BLaER1 treated with 17β-estradiol and CSF1 and Interleukin-3, amounts not matched to agents 10 nM and 100 nM (cell line): ENCODE measurements around the gene CDPF1.
"Not testable (repeated sequence)": the region's sequence is repeated elsewhere in the genome, so short reads cannot be mapped to it uniquely, and the experiment has no call there.

Source experiments
- H3K27ac ChIP-seq, 11 experiments: shearing (Covaris generic); formaldehyde crosslinking; 2 replicates each; pipeline ENCODE4 v1.8.1; 2022
- H3K27me3 ChIP-seq, 11 experiments: shearing (Covaris generic); formaldehyde crosslinking; 2 replicates each; pipeline ENCODE4 v1.8.1; 2022
- H3K36me3 ChIP-seq, 11 experiments: shearing (Covaris generic); formaldehyde crosslinking; 2 replicates each; pipeline ENCODE4 v1.8.1; 2022
- H3K4me1 ChIP-seq, 10 experiments: shearing (Covaris generic); formaldehyde crosslinking; 2 replicates each; pipeline ENCODE4 v1.8.1; 2022
- H3K4me2 ChIP-seq, 11 experiments: shearing (Covaris generic); formaldehyde crosslinking; 2 replicates each; pipeline ENCODE4 v1.8.1; 2022
- H3K4me3 ChIP-seq, 10 experiments: shearing (Covaris generic); formaldehyde crosslinking; 2 replicates each; pipeline ENCODE4 v1.8.1; 2022
- H3K9ac ChIP-seq, 11 experiments: shearing (Covaris generic); formaldehyde crosslinking; 2 replicates each; pipeline ENCODE4 v1.8.1; 2022
- H3K9me3 ChIP-seq, 11 experiments: shearing (Covaris generic); formaldehyde crosslinking; replicated peaks in 1 of 11; 2 replicates each; pipeline ENCODE4 v1.8.1; 2022
- H4K20me1 ChIP-seq, 11 experiments: shearing (Covaris generic); formaldehyde crosslinking; 2 replicates each; pipeline ENCODE4 v1.8.1; 2022
- Cebpa-rat ChIP-seq, 11 experiments: shearing (Covaris generic); IDR thresholded peaks; 2 replicates each; pipeline ENCODE4 v1.8.1; 2022

Gene CDPF1

DNA sequence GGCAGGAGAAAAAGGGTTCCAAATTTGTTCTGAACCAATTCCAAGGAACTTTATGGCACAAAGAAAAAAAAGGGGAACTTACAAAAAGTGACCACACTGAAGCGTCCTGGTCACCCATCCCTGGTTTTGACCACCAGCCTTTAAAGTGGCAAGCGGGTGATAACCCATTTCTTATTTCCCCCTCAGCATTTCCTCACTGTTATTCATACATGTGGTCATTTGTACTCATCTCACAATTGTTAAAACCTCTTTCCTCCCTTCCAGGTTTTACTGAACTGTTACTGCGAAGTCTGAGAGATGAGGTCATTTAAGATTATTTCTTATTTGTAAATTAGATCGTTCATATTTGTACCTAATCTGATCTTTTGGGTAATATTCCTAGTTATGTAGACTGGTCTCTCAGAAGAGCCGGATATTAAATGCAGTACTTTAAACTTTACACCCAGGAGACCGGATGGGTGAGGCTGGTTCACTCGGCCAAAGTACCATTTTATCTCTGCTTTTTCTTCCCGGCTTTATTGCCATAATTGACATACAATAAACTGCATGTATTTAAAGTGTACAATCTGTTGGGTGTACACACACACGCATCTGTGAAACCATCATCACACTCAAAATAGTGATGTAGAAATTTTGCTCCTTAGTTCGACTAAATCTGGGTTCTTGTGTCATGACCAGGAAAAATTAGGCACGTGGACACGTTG, 47.0 kb downstream of the CDPF1 start:
- no peak overlapping the region for H3K9ac ChIP-seq
- H4K20me1 ChIP-seq: no peaks in the 10 kb centered on the region; a peak in 1 of 22 replicates
- H3K36me3 ChIP-seq: peaks cover 69 to 96% (median 81%) of the 10 kb centered on the region in 11 experiments
- peaks cover 19 to 29% (median 27%) of the 10 kb centered on the region in 11 experiments for H3K9me3 ChIP-seq
- H3K27ac ChIP-seq: no peak overlapping the region
- peaks cover 0 to 14% (median 12%) of the 10 kb centered on the region in 10 experiments; a peak in 14 of 20 replicates for H3K4me1 ChIP-seq
- no peak overlapping the region for H3K4me2 ChIP-seq
- no peak overlapping the region for H3K4me3 ChIP-seq
- no peaks in the 10 kb centered on the region for H3K27me3 ChIP-seq
- TF ChIP-seq Cebpa-rat (IDR thresholded peaks at IDR 0.05): no peak

- Histone ChIP-seq H4K20me1 (peaks cover 0 to 2% (median 0%) of the 10 kb centered on the region in 11 experiments; a peak in 1 of 22 replicates), H3K27ac (no peak overlapping the region), H3K9me3 (peaks cover 13 to 22% (median 18%) of the 10 kb centered on the region in 11 experiments), H3K36me3 (peaks cover 58 to 89% (median 75%) of the 10 kb centered on the region in 11 experiments), H3K4me1 (peaks cover 0 to 25% (median 21%) of the 10 kb centered on the region in 10 experiments; a peak in 16 of 20 replicates), H3K4me3 (no peak overlapping the region), H3K27me3 (no peaks in the 10 kb centered on the region), H3K4me2 (peak overlapping the region in 8 of 11 experiments; percentile 15 to 68 (median 49); a peak in 15 of 22 replicates), H3K9ac (no peak overlapping the region; a peak in 1 of 22 replicates)
- TF ChIP-seq Cebpa-rat (IDR thresholded peaks at IDR 0.05): no peak
Measured at GRCh38 chr22:46201059-46201757, 48.9 kb downstream of the CDPF1 start.

DNA sequence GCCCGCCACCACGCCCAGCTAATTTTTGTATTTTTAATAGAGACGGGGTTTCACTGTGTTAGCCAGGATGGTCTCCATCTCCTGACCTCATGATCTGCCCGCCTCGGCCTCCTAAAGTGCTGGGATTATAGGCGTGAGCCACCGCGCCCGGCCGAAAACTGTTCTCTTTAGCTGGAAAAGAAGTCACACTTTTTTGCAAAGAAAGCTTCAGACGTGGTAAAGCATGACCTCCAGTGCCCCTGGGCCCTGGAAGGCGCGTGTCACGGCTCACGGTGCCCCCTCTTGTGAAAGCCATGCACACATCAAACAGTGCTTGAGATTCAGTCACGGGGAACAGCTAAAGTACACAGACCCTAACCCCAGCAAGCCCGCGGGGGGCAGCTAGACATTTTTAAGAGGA, 51.3 kb downstream of the CDPF1 start:
- H3K27me3 ChIP-seq, H3K4me3 ChIP-seq, H3K9ac ChIP-seq, H3K9me3 ChIP-seq, H4K20me1 ChIP-seq, H3K27ac ChIP-seq, H3K4me2 ChIP-seq: not testable (repeated sequence)
- Histone ChIP-seq H3K36me3 (peaks cover 36 to 69% (median 54%) of the 10 kb centered on the region in 11 experiments), H3K4me1 (peaks cover 4 to 33% (median 29%) of the 10 kb centered on the region in 10 experiments; a peak in 17 of 20 replicates)

- no peak overlapping the region for H3K9ac ChIP-seq
- no peaks in the 10 kb centered on the region for H3K27me3 ChIP-seq
- peaks cover 31 to 63% (median 48%) of the 10 kb centered on the region in 11 experiments for H3K36me3 ChIP-seq
- H4K20me1 ChIP-seq: peaks cover 0 to 9% (median 0%) of the 10 kb centered on the region in 11 experiments; a peak in 4 of 22 replicates
- H3K4me3 ChIP-seq: no peak overlapping the region
- peaks cover 4 to 33% (median 29%) of the 10 kb centered on the region in 10 experiments; a peak in 17 of 20 replicates for H3K4me1 ChIP-seq
- H3K27ac ChIP-seq: no peak overlapping the region
- no peak overlapping the region for H3K4me2 ChIP-seq
- peaks cover 0 to 3% (median 0%) of the 10 kb centered on the region in 11 experiments; a peak in 1 of 22 replicates for H3K9me3 ChIP-seq
- TF ChIP-seq Cebpa-rat (IDR thresholded peaks at IDR 0.05): peak; percentile 10 to 93 (median 67); a peak in 15 of 22 replicates
Measured at GRCh38 chr22:46198274-46198673, 51.8 kb downstream of the CDPF1 start.

- Histone ChIP-seq H3K27ac (peak overlapping the region in 3 of 11 experiments; percentile 11 to 17 (median 12); a peak in 4 of 22 replicates), H3K4me1 (peaks cover 5 to 24% (median 22%) of the 10 kb centered on the region in 10 experiments), H3K9ac (no peak overlapping the region), H3K9me3 (0 out of 22 replicates have a peak, but pooled peaks cover 0 to 3% (median 0%) of the 10 kb centered on the region in 11 experiments), H3K27me3 (no peaks in the 10 kb centered on the region), H3K4me3 (no peak overlapping the region), H3K4me2 (peak overlapping the region in 10 of 11 experiments; percentile 12 to 60 (median 42); a peak in 17 of 22 replicates), H4K20me1 (peaks cover 0 to 9% (median 0%) of the 10 kb centered on the region in 11 experiments; a peak in 4 of 22 replicates), H3K36me3 (peaks cover 21 to 54% (median 45%) of the 10 kb centered on the region in 11 experiments)
- no peak for TF ChIP-seq Cebpa-rat (IDR thresholded peaks at IDR 0.05)
Measured at GRCh38 chr22:46196278-46196677, 53.8 kb downstream of the CDPF1 start.

DNA sequence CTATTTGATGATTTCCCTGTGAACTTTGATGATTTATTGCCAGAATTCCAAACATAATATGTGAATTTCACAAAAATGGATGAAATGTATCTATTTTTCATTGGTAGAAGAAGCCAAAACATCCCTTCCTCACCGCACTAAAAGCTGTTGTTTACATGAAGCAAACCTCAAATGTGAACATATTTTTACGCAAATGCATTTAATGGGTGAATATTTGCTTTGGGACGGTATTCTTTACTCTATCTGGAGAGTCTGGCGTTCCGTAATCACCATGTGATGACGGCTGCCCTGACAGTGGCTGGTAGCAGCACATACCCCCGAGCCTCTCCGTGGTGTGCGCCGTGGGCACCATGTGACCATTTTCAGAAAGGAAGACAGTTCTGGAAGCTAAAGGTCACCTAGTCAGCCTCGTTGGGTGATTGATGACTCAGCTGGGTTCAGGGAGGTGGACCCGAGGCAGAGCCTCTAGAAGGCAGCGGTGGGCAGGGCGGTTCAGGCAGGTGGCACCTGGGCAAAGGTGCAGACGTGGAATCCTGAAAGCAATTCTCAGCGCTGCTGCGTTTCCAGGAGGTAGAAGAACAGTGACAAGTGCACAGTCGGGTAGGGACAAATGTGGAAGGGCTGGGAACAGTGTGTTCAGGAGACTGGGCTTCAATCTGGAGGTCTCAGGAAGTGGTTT, 54.5 kb downstream of the CDPF1 start:
- peaks cover 19 to 54% (median 41%) of the 10 kb centered on the region in 11 experiments for H3K36me3 ChIP-seq
- peak overlapping the region in 10 of 11 experiments; percentile 12 to 60 (median 42); a peak in 17 of 22 replicates for H3K4me2 ChIP-seq
- H3K9me3 ChIP-seq: 0 out of 22 replicates have a peak, but pooled peaks cover 0 to 3% (median 0%) of the 10 kb centered on the region in 11 experiments
- H3K27me3 ChIP-seq: no peaks in the 10 kb centered on the region
- TF ChIP-seq Cebpa-rat (IDR thresholded peaks at IDR 0.05): no peak
- H3K27ac ChIP-seq: peak overlapping the region in 2 of 11 experiments; percentile 11 to 17; a peak in 2 of 22 replicates
- H3K4me1 ChIP-seq: peaks cover 11 to 26% (median 23%) of the 10 kb centered on the region in 10 experiments
- H3K4me3 ChIP-seq: no peak overlapping the region
- H3K9ac ChIP-seq: no peak overlapping the region
- H4K20me1 ChIP-seq: peaks cover 0 to 9% (median 0%) of the 10 kb centered on the region in 11 experiments; a peak in 4 of 22 replicates
